Activated naive CD4-positive, alpha-beta T cell treated with anti-CD3 and anti-CD28 coated beads, Interleukin-2, amount 50 U/mL, for 24 hours (primary cell): ENCODE results near the gene NEK5.
"Not testable (repeated sequence)": the region's sequence is repeated elsewhere in the genome, so short reads cannot be mapped to it uniquely, and the experiment has no call there.

Source experiments
- H3K27ac Mint-ChIP-seq: one replicate; pipeline ENCODE4 v1.8.0; 2021; ENCODE audit warnings: mild to moderate bottlenecking, mixed read lengths
- H3K27me3 Mint-ChIP-seq: one replicate; pipeline ENCODE4 v1.8.0; 2021; ENCODE audit warnings: mixed read lengths
- H3K36me3 Mint-ChIP-seq: one replicate; pipeline ENCODE4 v1.8.0; 2021; ENCODE audit warnings: mixed read lengths
- H3K4me1 Mint-ChIP-seq: one replicate; pipeline ENCODE4 v1.8.0; 2021; ENCODE audit warnings: mixed read lengths
- H3K4me3 Mint-ChIP-seq: one replicate; pipeline ENCODE4 v1.8.0; 2021; ENCODE audit warnings: mild to moderate bottlenecking, mixed read lengths
- H3K9me3 Mint-ChIP-seq: one replicate; pipeline ENCODE4 v1.8.0; 2021; ENCODE audit warnings: mixed read lengths

NEK5 gene

GRCh38 chr13:52109116-52109670 is 19.7 kb downstream of the NEK5 start:
- no peaks in the 10 kb centered on the region for H3K9me3 Mint-ChIP-seq
- H3K4me1 Mint-ChIP-seq = no peaks in the 10 kb centered on the region
- H3K36me3 Mint-ChIP-seq = no peaks in the 10 kb centered on the region
- no peak overlapping the region for H3K27ac Mint-ChIP-seq
- H3K27me3 Mint-ChIP-seq = peaks cover 2% of the 10 kb centered on the region
- H3K4me3 Mint-ChIP-seq = no peak overlapping the region

GRCh38 chr13:52105841-52106240 is 23.0 kb downstream of the NEK5 start:
- H3K27ac Mint-ChIP-seq = no peak overlapping the region
- no peaks in the 10 kb centered on the region for H3K4me1 Mint-ChIP-seq
- H3K27me3 Mint-ChIP-seq = peaks cover 2% of the 10 kb centered on the region
- H3K4me3 Mint-ChIP-seq = no peak overlapping the region
- no peaks in the 10 kb centered on the region for H3K36me3 Mint-ChIP-seq
- H3K9me3 Mint-ChIP-seq = no peaks in the 10 kb centered on the region

- Mint-ChIP-seq H3K36me3 (no peaks in the 10 kb centered on the region), H3K27ac (no peak overlapping the region), H3K9me3 (no peaks in the 10 kb centered on the region), H3K27me3 (peaks cover 3% of the 10 kb centered on the region), H3K4me3 (no peak overlapping the region), H3K4me1 (no peaks in the 10 kb centered on the region)
Measured at GRCh38 chr13:52104624-52105023, 24.2 kb downstream of the NEK5 start.

GRCh38 chr13:52103386-52103785 is 25.5 kb downstream of the NEK5 start:
- Mint-ChIP-seq H3K4me3 (no peak overlapping the region), H3K27ac (no peak overlapping the region), H3K27me3 (peaks cover 3% of the 10 kb centered on the region), H3K9me3 (no peaks in the 10 kb centered on the region), H3K36me3 (no peaks in the 10 kb centered on the region), H3K4me1 (no peaks in the 10 kb centered on the region)

- H3K36me3 Mint-ChIP-seq, H3K9me3 Mint-ChIP-seq, H3K27ac Mint-ChIP-seq, H3K27me3 Mint-ChIP-seq, H3K4me3 Mint-ChIP-seq, H3K4me1 Mint-ChIP-seq: not testable (repeated sequence)
Measured at GRCh38 chr13:52102423-52102822, 26.4 kb downstream of the NEK5 start.

GRCh38 chr13:52097197-52097596 is 31.7 kb downstream of the NEK5 start:
- Mint-ChIP-seq H3K36me3 (no peaks in the 10 kb centered on the region), H3K27me3 (peaks cover 3% of the 10 kb centered on the region), H3K4me1 (no peaks in the 10 kb centered on the region), H3K9me3 (no peaks in the 10 kb centered on the region), H3K27ac (no peak overlapping the region), H3K4me3 (no peak overlapping the region)

- H3K4me3 Mint-ChIP-seq = no peak overlapping the region
- no peaks in the 10 kb centered on the region for H3K4me1 Mint-ChIP-seq
- H3K27me3 Mint-ChIP-seq = peaks cover 5% of the 10 kb centered on the region
- no peaks in the 10 kb centered on the region for H3K36me3 Mint-ChIP-seq
- H3K27ac Mint-ChIP-seq = no peak overlapping the region
- no peaks in the 10 kb centered on the region for H3K9me3 Mint-ChIP-seq
Measured at GRCh38 chr13:52096748-52097147, 32.1 kb downstream of the NEK5 start.

GRCh38 chr13:52096062-52096461 is 32.8 kb downstream of the NEK5 start:
- no peak overlapping the region for H3K27ac Mint-ChIP-seq
- H3K27me3 Mint-ChIP-seq = peaks cover 3% of the 10 kb centered on the region
- no peaks in the 10 kb centered on the region for H3K9me3 Mint-ChIP-seq
- H3K36me3 Mint-ChIP-seq = no peaks in the 10 kb centered on the region
- H3K4me3 Mint-ChIP-seq = no peak overlapping the region
- no peaks in the 10 kb centered on the region for H3K4me1 Mint-ChIP-seq

GRCh38 chr13:52092087-52092486 is 36.8 kb downstream of the NEK5 start:
- peaks cover 3% of the 10 kb centered on the region for H3K27me3 Mint-ChIP-seq
- no peak overlapping the region for H3K4me3 Mint-ChIP-seq
- H3K36me3 Mint-ChIP-seq = no peaks in the 10 kb centered on the region
- no peaks in the 10 kb centered on the region for H3K9me3 Mint-ChIP-seq
- no peaks in the 10 kb centered on the region for H3K4me1 Mint-ChIP-seq
- no peak overlapping the region for H3K27ac Mint-ChIP-seq

- H3K27ac Mint-ChIP-seq = no peak overlapping the region
- H3K4me1 Mint-ChIP-seq = no peaks in the 10 kb centered on the region
- H3K9me3 Mint-ChIP-seq = no peaks in the 10 kb centered on the region
- H3K4me3 Mint-ChIP-seq = no peak overlapping the region
- peaks cover 3% of the 10 kb centered on the region for H3K27me3 Mint-ChIP-seq
- no peaks in the 10 kb centered on the region for H3K36me3 Mint-ChIP-seq
Measured at GRCh38 chr13:52091473-52091872, 37.4 kb downstream of the NEK5 start.

- Mint-ChIP-seq H3K9me3 (no peaks in the 10 kb centered on the region), H3K4me3 (no peak overlapping the region), H3K36me3 (no peaks in the 10 kb centered on the region), H3K27ac (no peak overlapping the region), H3K27me3 (peaks cover 1% of the 10 kb centered on the region), H3K4me1 (no peaks in the 10 kb centered on the region)
Measured at GRCh38 chr13:52085421-52085820, 43.5 kb downstream of the NEK5 start.

GRCh38 chr13:52084981-52085380 is 43.9 kb downstream of the NEK5 start:
- H3K9me3 Mint-ChIP-seq, H3K27ac Mint-ChIP-seq, H3K4me3 Mint-ChIP-seq, H3K36me3 Mint-ChIP-seq, H3K27me3 Mint-ChIP-seq, H3K4me1 Mint-ChIP-seq: not testable (repeated sequence)

- H3K27me3 Mint-ChIP-seq = no peaks in the 10 kb centered on the region
Measured at GRCh38 chr13:52082601-52083000, 46.3 kb downstream of the NEK5 start.

GRCh38 chr13:52079891-52080290 is 49.0 kb downstream of the NEK5 start:
- not testable (repeated sequence) for H3K27ac Mint-ChIP-seq, H3K4me3 Mint-ChIP-seq, H3K9me3 Mint-ChIP-seq, H3K27me3 Mint-ChIP-seq, H3K4me1 Mint-ChIP-seq, H3K36me3 Mint-ChIP-seq

More at GRCh38 chr13:52082601-52083000, 46.3 kb downstream of the NEK5 start:
- no peaks in the 10 kb centered on the region for H3K9me3 Mint-ChIP-seq
- no peak overlapping the region for H3K4me3 Mint-ChIP-seq
- no peak overlapping the region for H3K27ac Mint-ChIP-seq
- no peaks in the 10 kb centered on the region for H3K4me1 Mint-ChIP-seq
- H3K36me3 Mint-ChIP-seq = no peaks in the 10 kb centered on the region

- no peak overlapping the region for H3K4me3 Mint-ChIP-seq
- H3K4me1 Mint-ChIP-seq = no peaks in the 10 kb centered on the region
- peaks cover 14% of the 10 kb centered on the region for H3K27me3 Mint-ChIP-seq
- peaks cover 9% of the 10 kb centered on the region for H3K9me3 Mint-ChIP-seq
- no peak overlapping the region for H3K27ac Mint-ChIP-seq
- H3K36me3 Mint-ChIP-seq = peaks cover 5% of the 10 kb centered on the region
Measured at GRCh38 chr13:52070929-52071523, 57.8 kb downstream of the NEK5 start.

- no peak overlapping the region for H3K27ac Mint-ChIP-seq
- H3K36me3 Mint-ChIP-seq = peaks cover 5% of the 10 kb centered on the region
- H3K4me1 Mint-ChIP-seq = no peaks in the 10 kb centered on the region
- peaks cover 8% of the 10 kb centered on the region for H3K27me3 Mint-ChIP-seq
- peaks cover 9% of the 10 kb centered on the region for H3K9me3 Mint-ChIP-seq
- H3K4me3 Mint-ChIP-seq = no peak overlapping the region
Measured at GRCh38 chr13:52067237-52067636, 61.6 kb downstream of the NEK5 start.

- Mint-ChIP-seq H3K27me3 (no peaks in the 10 kb centered on the region), H3K36me3 (no peaks in the 10 kb centered on the region), H3K27ac (no peak overlapping the region), H3K9me3 (peaks cover 5% of the 10 kb centered on the region), H3K4me3 (no peak overlapping the region), H3K4me1 (no peaks in the 10 kb centered on the region)
Measured at GRCh38 chr13:52061587-52061986, 67.3 kb downstream of the NEK5 start.
